ENCODE results near the gene CERS1. TPM values are rescaled to one million over a fixed set of nuclear protein-coding genes. Genes with fewer than 3 reads are reported as not detected.

CERS1 gene
- total and polyA plus RNA-seq, 8 donors: 0.37 to 4.8 (median 0.61) TPM; not detected in 3

- peaks cover 4 to 18% (median 15%) of the 10 kb centered on the region in 4 donors for H3K4me1 ChIP-seq
- intact Hi-C loops (cut with DNase I; ENCODE audit: low total_unique reads): no loop called here
- peaks cover 5 to 28% (median 19%) of the 10 kb centered on the region in 3 donors for H3K27me3 ChIP-seq
- 72 to 81% (median 76%) methylated on average over 10 of the region's 10 CpGs for WGBS, 5 donors
- H3K27ac ChIP-seq: no peak overlapping the region
- TF ChIP-seq CTCF (IDR thresholded peaks at IDR 0.05) (no peak), POLR2A (IDR thresholded peaks at IDR 0.05) (no peak), POLR2AphosphoS5 (IDR thresholded peaks at IDR 0.05) (no peak), EP300 (IDR thresholded peaks at IDR 0.05) (no peak)
- no peaks in the 10 kb centered on the region for H3K36me3 ChIP-seq
- no peak overlapping the region for H3K4me3 ChIP-seq
- no peaks in the 10 kb centered on the region for H3K9me3 ChIP-seq
- no peak for DNase-seq
Observed at GRCh38 chr19:18889949-18890745, 5.8 kb downstream of the CERS1 start.

GRCh38 chr19:18886972-18887371 is 9.0 kb downstream of the CERS1 start:
- no peaks in the 10 kb centered on the region for H3K9me3 ChIP-seq
- no peak overlapping the region for H3K4me3 ChIP-seq
- WGBS, 5 donors: 87 to 93% (median 91%) methylated on average over 4 of the region's 4 CpGs
- no peaks in the 10 kb centered on the region for H3K36me3 ChIP-seq
- TF ChIP-seq CTCF (IDR thresholded peaks at IDR 0.05) (no peak), POLR2AphosphoS5 (IDR thresholded peaks at IDR 0.05) (no peak), POLR2A (IDR thresholded peaks at IDR 0.05) (no peak), EP300 (IDR thresholded peaks at IDR 0.05) (no peak)
- H3K27me3 ChIP-seq: no peaks in the 10 kb centered on the region
- no peak for DNase-seq
- H3K4me1 ChIP-seq: peaks cover 0 to 4% (median 0%) of the 10 kb centered on the region in 4 donors
- no peak overlapping the region for H3K27ac ChIP-seq
- intact Hi-C loops (cut with DNase I; ENCODE audit: low total_unique reads): no loop called here

GRCh38 chr19:18883526-18884304 is 12.2 kb downstream of the CERS1 start:
- TF ChIP-seq CTCF (IDR thresholded peaks at IDR 0.05): no peak
- no peak for TF ChIP-seq EP300 (IDR thresholded peaks at IDR 0.05)
- TF ChIP-seq POLR2AphosphoS5 (IDR thresholded peaks at IDR 0.05): no peak
- no peak for TF ChIP-seq POLR2A (IDR thresholded peaks at IDR 0.05)
- no peak overlapping the region for H3K4me3 ChIP-seq
- H3K9me3 ChIP-seq: no peaks in the 10 kb centered on the region
- H3K27me3 ChIP-seq: no peaks in the 10 kb centered on the region
- peaks cover 0 to 4% (median 0%) of the 10 kb centered on the region in 4 donors for H3K4me1 ChIP-seq
- peak in 1 of 2 donors; percentile 30 for DNase-seq
- peaks cover 0 to 3% (median 0%) of the 10 kb centered on the region in 4 donors for H3K36me3 ChIP-seq
- WGBS, 5 donors: 72 to 80% (median 75%) methylated on average over 29 to 30 of the region's 30 CpGs
- H3K27ac ChIP-seq: no peak overlapping the region
- intact Hi-C loops (cut with DNase I; ENCODE audit: low total_unique reads): no loop called here

- 85 to 90% (median 89%) methylated on average over 7 of the region's 7 CpGs for WGBS, 5 donors
- Histone ChIP-seq H3K36me3 (peaks cover 0 to 9% (median 1%) of the 10 kb centered on the region in 4 donors), H3K27me3 (no peaks in the 10 kb centered on the region), H3K27ac (no peak overlapping the region), H3K9me3 (peaks cover 0 to 7% (median 0%) of the 10 kb centered on the region in 4 donors), H3K4me1 (peaks cover 0 to 4% (median 0%) of the 10 kb centered on the region in 4 donors), H3K4me3 (no peak overlapping the region)
- TF ChIP-seq POLR2AphosphoS5 (IDR thresholded peaks at IDR 0.05) (no peak), CTCF (IDR thresholded peaks at IDR 0.05) (no peak), EP300 (IDR thresholded peaks at IDR 0.05) (no peak), POLR2A (IDR thresholded peaks at IDR 0.05) (no peak)
- no peak for DNase-seq
- intact Hi-C loops (cut with DNase I; ENCODE audit: low total_unique reads): no loop called here
Observed at GRCh38 chr19:18881491-18881890, 14.5 kb downstream of the CERS1 start.
